Natural killer cell (primary cell): Measurements from ENCODE around the gene MAP4K4. TPM values are rescaled to one million over a fixed set of nuclear protein-coding genes. Genes with fewer than 3 reads are reported as not detected.

ENCODE experiments used
- ATAC-seq, 3 donors: fragments of 150-1000 bp in 2 of 3; fragments of 200-7000 bp in 1 of 3; cut with Tn5 transposase; 1 replicate in 1 of 3; 2 replicates in 2 of 3; pipeline ENCODE4 v1.10.0; 2021; ENCODE audit warnings: mild to moderate bottlenecking in 2 of 3, moderate library complexity in 2 of 3
- DNase-seq, 2 donors: peaks; one replicate each; pipeline versions ENCODE4 v3.0.0 to v3.0.0-alpha.2; 2013 to 2021; ENCODE audit warnings: mixed read lengths in 1 of 2
- H3K27ac ChIP-seq: one replicate; pipeline ENCODE4 v1.5.1; 2013; ENCODE audit warnings: mild to moderate bottlenecking, low read length
- H3K27me3 ChIP-seq: one replicate; pipeline ENCODE4 v1.6.1; 2013; ENCODE audit warnings: low read length; ENCODE audit not compliant: control insufficient read depth, insufficient read depth
- H3K36me3 ChIP-seq: one replicate; pipeline ENCODE4 v1.6.1; 2013; ENCODE audit warnings: low read length; ENCODE audit not compliant: control insufficient read depth, insufficient read depth
- H3K4me1 ChIP-seq: one replicate; pipeline ENCODE4 v1.6.1; 2013; ENCODE audit warnings: low read length; ENCODE audit not compliant: control insufficient read depth, insufficient read depth
- H3K4me3 ChIP-seq: one replicate; pipeline ENCODE4 v1.5.1; 2013; ENCODE audit warnings: low read length
- H3K9me3 ChIP-seq: one replicate; pipeline ENCODE4 v1.6.1; 2013; ENCODE audit warnings: low read length; ENCODE audit not compliant: control insufficient read depth, insufficient read depth
- H3K27ac Mint-ChIP-seq, 2 donors: one replicate each; pipeline ENCODE4 v1.8.0; 2022; ENCODE audit warnings: mild to moderate bottlenecking in 2 of 2, mixed read lengths in 2 of 2, moderate library complexity in 1 of 2
- H3K27me3 Mint-ChIP-seq, 2 donors: one replicate each; pipeline ENCODE4 v1.8.0; 2022; ENCODE audit warnings: low read depth in 2 of 2, mixed read lengths in 2 of 2
- H3K36me3 Mint-ChIP-seq: one replicate; pipeline ENCODE4 v1.8.0; 2022; ENCODE audit warnings: mixed read lengths
- H3K4me1 Mint-ChIP-seq, 2 donors: one replicate each; pipeline ENCODE4 v1.8.0; 2022; ENCODE audit warnings: mixed read lengths in 2 of 2
- H3K4me3 Mint-ChIP-seq: one replicate; pipeline ENCODE4 v1.8.0; 2022; ENCODE audit warnings: mild to moderate bottlenecking, moderate library complexity, mixed read lengths
- H3K9me3 Mint-ChIP-seq, 2 donors: one replicate each; pipeline ENCODE4 v1.8.0; 2022; ENCODE audit warnings: mixed read lengths in 2 of 2
- CTCF ChIP-seq: fragments of 200-600 bp; IDR thresholded peaks from one replicate; pipeline ENCODE4 v1.8.0; 2022; ENCODE audit warnings: antibody characterized with exemption
- WGBS: methylation state at CpG from one replicate; pipeline ENCODE4 v1.1.7; 2013; ENCODE audit warnings: missing lambda C conversion rate; ENCODE audit not compliant: insufficient coverage; 5-methylcytosine and 5-hydroxymethylcytosine counted together
- intact Hi-C: fragments of 100-400 bp; cut with micrococcal nuclease; formaldehyde crosslinking; loops from one replicate; pipeline ENCODE4 v1.14.2; 2022
- total RNA-seq, 4 donors: library from RNA; stranded (reverse); fragments of 120-200 nt in 1 of 4; gene quantifications; one replicate each; pipeline versions ENCODE4 v1.2.3 to v1.2.4, GENCODE V29; 2013 to 2022

The MAP4K4 gene
- total RNA-seq, 3 donors from 2014 or later (not counting 1 experiment from before 2014, with no cell fraction given), result 60.2 to 80.3 (median 66.5) TPM

GRCh38 chr2:101806123-101806522, 108.6 kb downstream of the MAP4K4 start:
- H3K27ac Mint-ChIP-seq, result peak overlapping the region; percentile 8 to 79
- Histone ChIP-seq H3K4me3 (no peak overlapping the region), H3K27me3 (no peaks in the 10 kb centered on the region), H3K36me3 (no peaks in the 10 kb centered on the region), H3K9me3 (no peaks in the 10 kb centered on the region), H3K27ac (no peak overlapping the region), H3K4me1 (peaks cover 10% of the 10 kb centered on the region)
- no peaks in the 10 kb centered on the region for H3K36me3 Mint-ChIP-seq
- WGBS, result 41% methylated on average over 5 of the region's 5 CpGs
- H3K9me3 Mint-ChIP-seq, result no peaks in the 10 kb centered on the region
- ATAC-seq, result peak in 2 of 3 donors; percentile 51 to 61
- peaks cover 42 to 53% of the 10 kb centered on the region in 2 donors for H3K4me1 Mint-ChIP-seq
- intact Hi-C loops, result no loop called here
- peak in 1 of 2 donors; percentile 43 for DNase-seq
- no peak for TF ChIP-seq CTCF
- no peaks in the 10 kb centered on the region for H3K27me3 Mint-ChIP-seq
- H3K4me3 Mint-ChIP-seq, result no peak overlapping the region

GRCh38 chr2:101806701-101807100, 109.2 kb downstream of the MAP4K4 start:
- peak overlapping the region; percentile 8 to 79 for H3K27ac Mint-ChIP-seq
- H3K36me3 Mint-ChIP-seq, result no peaks in the 10 kb centered on the region
- H3K27ac ChIP-seq, result no peak overlapping the region
- ATAC-seq (no peak), DNase-seq (no peak)
- H3K36me3 ChIP-seq, result no peaks in the 10 kb centered on the region
- peak overlapping the region; percentile 0 for H3K4me3 Mint-ChIP-seq
- intact Hi-C loops, result no loop called here
- H3K4me1 Mint-ChIP-seq, result peaks cover 41 to 56% of the 10 kb centered on the region in 2 donors
- H3K27me3 Mint-ChIP-seq, result no peaks in the 10 kb centered on the region
- H3K27me3 ChIP-seq, result no peaks in the 10 kb centered on the region
- H3K4me1 ChIP-seq, result peaks cover 10% of the 10 kb centered on the region
- H3K9me3 ChIP-seq, result no peaks in the 10 kb centered on the region
- no peaks in the 10 kb centered on the region for H3K9me3 Mint-ChIP-seq
- H3K4me3 ChIP-seq, result no peak overlapping the region
- WGBS, result 37% methylated on average over 3 of the region's 4 CpGs
- TF ChIP-seq CTCF, result no peak

GRCh38 chr2:101807242-101807641, 109.7 kb downstream of the MAP4K4 start:
- 100% methylated on average over 2 of the region's 2 CpGs for WGBS
- intact Hi-C loops, result no loop called here
- H3K4me3 Mint-ChIP-seq, result no peak overlapping the region
- no peak overlapping the region for H3K27ac Mint-ChIP-seq
- peaks cover 36 to 56% of the 10 kb centered on the region in 2 donors for H3K4me1 Mint-ChIP-seq
- DNase-seq, result no peak
- H3K9me3 Mint-ChIP-seq, result no peaks in the 10 kb centered on the region
- H3K27ac ChIP-seq, result no peak overlapping the region
- no peak for ATAC-seq
- H3K4me3 ChIP-seq, result no peak overlapping the region
- H3K9me3 ChIP-seq, result no peaks in the 10 kb centered on the region
- H3K27me3 ChIP-seq, result no peaks in the 10 kb centered on the region
- no peak for TF ChIP-seq CTCF
- peaks cover 10% of the 10 kb centered on the region for H3K4me1 ChIP-seq
- H3K36me3 Mint-ChIP-seq, result no peaks in the 10 kb centered on the region
- no peaks in the 10 kb centered on the region for H3K36me3 ChIP-seq
- no peaks in the 10 kb centered on the region for H3K27me3 Mint-ChIP-seq

GRCh38 chr2:101808006-101808562, 110.6 kb downstream of the MAP4K4 start:
- 96% methylated on average over 4 of the region's 6 CpGs for WGBS

More at GRCh38 chr2:101808006-101808562, 110.6 kb downstream of the MAP4K4 start:
- Histone ChIP-seq H3K4me3 (no peak overlapping the region), H3K9me3 (no peaks in the 10 kb centered on the region), H3K27me3 (no peaks in the 10 kb centered on the region), H3K4me1 (peaks cover 10% of the 10 kb centered on the region), H3K36me3 (no peaks in the 10 kb centered on the region), H3K27ac (no peak overlapping the region)
- Mint-ChIP-seq H3K27ac (no peak overlapping the region), H3K27me3 (no peaks in the 10 kb centered on the region), H3K4me3 (no peak overlapping the region), H3K4me1 (peaks cover 28 to 53% of the 10 kb centered on the region in 2 donors), H3K36me3 (no peaks in the 10 kb centered on the region), H3K9me3 (no peaks in the 10 kb centered on the region)
- no peak for TF ChIP-seq CTCF
- intact Hi-C loops, result no loop called here
- no peak for DNase-seq
- ATAC-seq, result no peak
